ENCODE data around the gene IGF2BP1.

Gene IGF2BP1

GRCh38 chr17:49045376-49045775 lies 48.2 kb downstream of the IGF2BP1 start:
- TF ChIP-seq CTCF (IDR thresholded peaks at IDR 0.05) = no peak
- H3K4me1 ChIP-seq (ENCODE audit: control insufficient read depth in 1 of 2, insufficient read depth in 1 of 2, low read depth in 1 of 2, low read length in 1 of 2) = no peaks in the 10 kb centered on the region
- no peak overlapping the region for H3K27ac ChIP-seq
- peaks cover 43% of the 10 kb centered on the region for H3K27me3 ChIP-seq
- H3K9me3 ChIP-seq = no peaks in the 10 kb centered on the region
- no peak overlapping the region for H3K4me3 ChIP-seq (ENCODE audit: low read depth in 1 of 2, low read length in 1 of 2)
- H3K36me3 ChIP-seq = no peaks in the 10 kb centered on the region

- no peak for TF ChIP-seq CTCF (IDR thresholded peaks at IDR 0.05)
- Histone ChIP-seq H3K27me3 (peaks cover 32% of the 10 kb centered on the region), H3K36me3 (no peaks in the 10 kb centered on the region), H3K9me3 (no peaks in the 10 kb centered on the region), H3K4me1 (ENCODE audit: control insufficient read depth in 1 of 2, insufficient read depth in 1 of 2, low read depth in 1 of 2, low read length in 1 of 2) (no peaks in the 10 kb centered on the region), H3K27ac (no peak overlapping the region), H3K4me3 (ENCODE audit: low read depth in 1 of 2, low read length in 1 of 2) (no peak overlapping the region)
These were observed 49.7 kb downstream of the IGF2BP1 start for GRCh38 chr17:49046912-49047311.

DNA sequence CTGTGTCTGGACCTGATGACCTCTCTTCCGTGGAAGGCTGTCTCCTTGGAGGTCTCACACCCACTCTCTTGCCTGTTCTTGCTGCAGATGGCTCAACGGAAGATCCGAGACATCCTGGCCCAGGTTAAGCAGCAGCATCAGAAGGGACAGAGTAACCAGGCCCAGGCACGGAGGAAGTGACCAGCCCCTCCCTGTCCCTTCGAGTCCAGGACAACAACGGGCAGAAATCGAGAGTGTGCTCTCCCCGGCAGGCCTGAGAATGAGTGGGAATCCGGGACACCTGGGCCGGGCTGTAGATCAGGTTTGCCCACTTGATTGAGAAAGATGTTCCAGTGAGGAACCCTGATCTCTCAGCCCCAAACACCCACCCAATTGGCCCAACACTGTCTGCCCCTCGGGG lies 52.1 kb downstream of the IGF2BP1 start:
- H3K36me3 ChIP-seq = no peaks in the 10 kb centered on the region

GRCh38 chr17:49050611-49051010 lies 53.4 kb downstream of the IGF2BP1 start:
- H3K4me3 ChIP-seq (ENCODE audit: low read depth in 1 of 2, low read length in 1 of 2) = no peak overlapping the region
- H3K36me3 ChIP-seq = no peaks in the 10 kb centered on the region
- no peaks in the 10 kb centered on the region for H3K4me1 ChIP-seq (ENCODE audit: control insufficient read depth in 1 of 2, insufficient read depth in 1 of 2, low read depth in 1 of 2, low read length in 1 of 2)
- H3K27me3 ChIP-seq = peaks cover 16% of the 10 kb centered on the region
- no peak for TF ChIP-seq CTCF (IDR thresholded peaks at IDR 0.05)
- H3K27ac ChIP-seq = no peak overlapping the region
- H3K9me3 ChIP-seq = no peaks in the 10 kb centered on the region

More for the DNA sequence above, 52.1 kb downstream of the IGF2BP1 start:
- Histone ChIP-seq H3K27me3 (peaks cover 24% of the 10 kb centered on the region), H3K4me3 (ENCODE audit: low read depth in 1 of 2, low read length in 1 of 2) (no peak overlapping the region), H3K27ac (no peak overlapping the region), H3K4me1 (ENCODE audit: control insufficient read depth in 1 of 2, insufficient read depth in 1 of 2, low read depth in 1 of 2, low read length in 1 of 2) (no peaks in the 10 kb centered on the region), H3K9me3 (no peaks in the 10 kb centered on the region)
- TF ChIP-seq CTCF (IDR thresholded peaks at IDR 0.05) = no peak

GRCh38 chr17:49051269-49051668 lies 54.1 kb downstream of the IGF2BP1 start:
- Histone ChIP-seq H3K4me1 (ENCODE audit: control insufficient read depth in 1 of 2, insufficient read depth in 1 of 2, low read depth in 1 of 2, low read length in 1 of 2) (no peaks in the 10 kb centered on the region), H3K36me3 (no peaks in the 10 kb centered on the region), H3K9me3 (no peaks in the 10 kb centered on the region), H3K4me3 (ENCODE audit: low read depth in 1 of 2, low read length in 1 of 2) (no peak overlapping the region), H3K27me3 (peaks cover 13% of the 10 kb centered on the region), H3K27ac (no peak overlapping the region)
- TF ChIP-seq CTCF (IDR thresholded peaks at IDR 0.05) = no peak
